HCT116 (cell line): ENCODE measurements around the gene TMEM144. TPM values are rescaled to one million over a fixed set of nuclear protein-coding genes. Genes with fewer than 3 reads are reported as not detected.

Experiments used
- ATAC-seq: fragments of 200-7000 bp; cut with Tn5 transposase; 2 replicates; pipeline ENCODE4 v1.9.1; 2020; ENCODE audit warnings: mild to moderate bottlenecking, moderate library complexity
- BruUV-seq: library from RNA; stranded (reverse); fragments of 400-500 nt; replicated peaks from 2 replicates; lab custom pipeline; 2021; lab: Mats Ljungman, UMichigan
- CTCF ChIA-PET: fragments of 300-600 bp; sonication (Branson Sonifier 250); formaldehyde crosslinking; loops from one replicate; lab custom pipeline; 2021; ENCODE audit warnings: antibody characterized with exemption; lab: Charles Lee
- POLR2A ChIA-PET: fragments of 300-600, 350-600 bp; sonication (Branson Sonifier 250); formaldehyde crosslinking; loops from one replicate; lab custom pipeline; 2021; ENCODE audit warnings: antibody characterized with exemption; lab: Charles Lee
- RAD21 ChIA-PET, 2 experiments: fragments of 300-600 bp; sonication (Branson Sonifier 250); formaldehyde crosslinking; loops; one replicate each; lab custom pipeline; 2023; ENCODE audit warnings: low total read pairs in 2 of 2; ENCODE audit not compliant: uncharacterized antibody in 2 of 2, unreplicated experiment in 2 of 2, low non-redundant PET in 1 of 2; lab: Charles Lee
- DNase-seq: peaks from one replicate; pipeline ENCODE4 v3.0.0-alpha.2; 2010; ENCODE audit warnings: low read depth, low spot score
- H2AFZ ChIP-seq: fragments of 200-600 bp; shearing (Covaris generic), sonication (generic); 2 replicates; pipeline ENCODE4 v1.6.1; 2017; ENCODE audit warnings: low read depth, mixed run types, mixed read lengths, antibody characterized with exemption, low read length; ENCODE audit not compliant: poor library complexity, severe bottlenecking
- H3K27ac ChIP-seq: 2 replicates; pipeline ENCODE4 v1.5.1; 2012; ENCODE audit warnings: low read depth, low read length
- H3K27me3 ChIP-seq: fragments of 200-600 bp; sonication (generic); 2 replicates; pipeline ENCODE4 v1.6.1; 2016; ENCODE audit warnings: mixed run types, low read length, mixed read lengths; ENCODE audit not compliant: insufficient read depth
- H3K36me3 ChIP-seq, 2 experiments: fragments of 200-500 bp in 1 of 2; fragments of 200-600 bp in 1 of 2; sonication (Bioruptor generic) in 1 of 2; sonication (generic) in 1 of 2; 2 replicates each; pipeline versions ENCODE4 v1.5.1 to v1.6.1; 2014 to 2016; ENCODE audit warnings: low read length in 2 of 2, inconsistent platforms in 1 of 2, mixed read lengths in 1 of 2, mixed run types in 1 of 2; ENCODE audit not compliant: insufficient read depth in 2 of 2, control insufficient read depth in 1 of 2
- H3K4me1 ChIP-seq, 2 experiments: fragments of 200-600 bp in 1 of 2; sonication (generic) in 1 of 2; 2 replicates each; pipeline versions ENCODE4 v1.5.1 to v1.6.1; 2012 to 2017; ENCODE audit warnings: low read length in 2 of 2, inconsistent platforms in 1 of 2, mild to moderate bottlenecking in 1 of 2, mixed read lengths in 1 of 2, mixed run types in 1 of 2, moderate library complexity in 1 of 2; ENCODE audit not compliant: insufficient read depth in 2 of 2, control insufficient read depth in 1 of 2
- H3K4me2 ChIP-seq: fragments of 200-600 bp; sonication (generic); 2 replicates; pipeline ENCODE4 v1.6.1; 2017; ENCODE audit warnings: mixed run types, low read length, mixed read lengths
- H3K4me3 ChIP-seq, 2 experiments: fragments of 200-600 bp in 1 of 2; sonication (generic) in 1 of 2; replicated peaks in 1 of 2; 2 replicates each; pipeline ENCODE4 v1.5.1; 2011 to 2016; ENCODE audit warnings: low read length in 2 of 2, control low read depth in 1 of 2, low read depth in 1 of 2, mild to moderate bottlenecking in 1 of 2, mixed read lengths in 1 of 2, mixed run types in 1 of 2
- H3K79me2 ChIP-seq: fragments of 200-600 bp; sonication (generic); 2 replicates; pipeline ENCODE4 v1.6.1; 2017; ENCODE audit warnings: mild to moderate bottlenecking, mixed run types, low read length, moderate library complexity, mixed read lengths; ENCODE audit not compliant: insufficient read depth
- H3K9ac ChIP-seq: fragments of 200-600 bp; sonication (generic); 2 replicates; pipeline ENCODE4 v1.6.1; 2016; ENCODE audit warnings: low read length, mixed read lengths
- H3K9me2 ChIP-seq: fragments of 200-600 bp; sonication (generic), shearing (Covaris generic); 2 replicates; pipeline ENCODE4 v1.6.1; 2017; ENCODE audit warnings: mixed run types, mild to moderate bottlenecking, moderate library complexity; ENCODE audit not compliant: insufficient read depth
- H3K9me3 ChIP-seq, 2 experiments: fragments of 200-500 bp in 1 of 2; fragments of 200-600 bp in 1 of 2; sonication (Bioruptor generic) in 1 of 2; sonication (generic) in 1 of 2; 2 replicates each; pipeline ENCODE4 v1.6.1; 2014 to 2017; ENCODE audit warnings: low read length in 2 of 2, mixed read lengths in 2 of 2, inconsistent platforms in 1 of 2, low read depth in 1 of 2, mild to moderate bottlenecking in 1 of 2, mixed run types in 1 of 2, moderate library complexity in 1 of 2; ENCODE audit not compliant: control insufficient read depth in 1 of 2, insufficient read depth in 1 of 2
- H4K20me1 ChIP-seq: fragments of 200-600 bp; sonication (generic), shearing (Covaris generic); 2 replicates; pipeline ENCODE4 v1.6.1; 2017; ENCODE audit warnings: mixed run types, mild to moderate bottlenecking, moderate library complexity; ENCODE audit not compliant: insufficient read depth
- CBX3 ChIP-seq: IDR thresholded peaks from 2 replicates; pipeline ENCODE4 v1.6.1; 2012; ENCODE audit warnings: low read depth
- CEBPB ChIP-seq: IDR thresholded peaks from 2 replicates; pipeline ENCODE4 v1.6.1; 2012; ENCODE audit warnings: low read depth
- CTCF ChIP-seq, 3 experiments: fragments of 200-600 bp in 1 of 3; sonication (generic) in 1 of 3; IDR thresholded peaks in 2 of 3; conservative IDR thresholded peaks in 1 of 3; 2 replicates each; pipeline ENCODE4 v1.5.1; 2012 to 2017; ENCODE audit warnings: low read depth in 2 of 3, low read length in 2 of 3, antibody characterized with exemption in 1 of 3, borderline replicate concordance in 1 of 3, control low read depth in 1 of 3, mild to moderate bottlenecking in 1 of 3, mixed read lengths in 1 of 3, mixed run types in 1 of 3, moderate library complexity in 1 of 3; ENCODE audit not compliant: insufficient read depth in 1 of 3
- EGR1 ChIP-seq: IDR thresholded peaks from 2 replicates; pipeline ENCODE4 v1.6.1; 2012; ENCODE audit warnings: low read depth
- EZH2 ChIP-seq: fragments of 200-600 bp; sonication (generic); IDR thresholded peaks from 2 replicates; pipeline ENCODE4 v1.6.1; 2017; ENCODE audit warnings: antibody characterized with exemption, mixed run types
- EZH2phosphoT487 ChIP-seq: fragments of 200-600 bp; IDR thresholded peaks from 2 replicates; pipeline ENCODE4 v1.6.1; 2018; ENCODE audit warnings: antibody characterized with exemption, borderline replicate concordance
- JUND ChIP-seq: IDR thresholded peaks from 2 replicates; pipeline ENCODE4 v1.6.1; 2012
- POLR2A ChIP-seq: IDR thresholded peaks from 2 replicates; pipeline ENCODE4 v1.7.0; 2011; ENCODE audit warnings: borderline replicate concordance; ENCODE audit not compliant: insufficient read depth, insufficient read length; ENCODE audit errors: extremely low read depth
- POLR2AphosphoS5 ChIP-seq: IDR thresholded peaks from 2 replicates; pipeline ENCODE4 v1.6.1; 2011; ENCODE audit warnings: mild to moderate bottlenecking, low read depth, low read length, moderate library complexity
- RAD21 ChIP-seq: IDR thresholded peaks from 2 replicates; pipeline ENCODE4 v1.6.1; 2012; ENCODE audit warnings: low read depth, mild to moderate bottlenecking
- SIN3A ChIP-seq: IDR thresholded peaks from 2 replicates; pipeline ENCODE4 v1.6.1; 2012; ENCODE audit warnings: low read depth
- SP1 ChIP-seq: IDR thresholded peaks from 2 replicates; pipeline ENCODE4 v1.6.1; 2012; ENCODE audit warnings: low read depth
- SRF ChIP-seq: IDR thresholded peaks from 2 replicates; pipeline ENCODE4 v1.6.1; 2012; ENCODE audit warnings: low read depth
- TCF7L2 ChIP-seq: IDR thresholded peaks from 2 replicates; pipeline ENCODE4 v1.7.0; 2011; ENCODE audit warnings: borderline replicate concordance, inconsistent platforms; ENCODE audit not compliant: insufficient read depth, insufficient read length; ENCODE audit errors: extremely low read depth
- YY1 ChIP-seq: IDR thresholded peaks from 2 replicates; pipeline ENCODE4 v1.6.1; 2011; ENCODE audit warnings: low read length, low read depth, moderate library complexity, mild to moderate bottlenecking; ENCODE audit not compliant: insufficient replicate concordance; ENCODE audit errors: extremely low read depth
- ZFX ChIP-seq: fragments of 450-650 bp; IDR thresholded peaks from 2 replicates; pipeline ENCODE4 v1.6.1; 2017
- ZNF274 ChIP-seq: fragments of 200-500 bp; sonication (Bioruptor generic); IDR thresholded peaks from 2 replicates; pipeline ENCODE4 v1.6.1; 2014; ENCODE audit warnings: mild to moderate bottlenecking, low read depth, low read length, inconsistent platforms
- intact Hi-C: fragments of 100-400 bp; cut with micrococcal nuclease; formaldehyde crosslinking; loops from 2 replicates; pipeline ENCODE4 v1.10.0; 2022
- total RNA-seq: library from RNA; stranded (reverse); gene quantifications from one replicate; pipeline ENCODE4 v1.2.1, GENCODE V29; 2021; ENCODE audit not compliant: unreplicated experiment
- TF ChIP-seq, protein P1 (sequence below): IDR thresholded peaks from 2 replicates; pipeline ENCODE4 v1.6.1; 2012
- TF ChIP-seq, protein P2 (sequence below): IDR thresholded peaks from 2 replicates; pipeline ENCODE4 v1.6.1; 2012; ENCODE audit warnings: low read depth
- TF ChIP-seq, protein P3 (sequence below): IDR thresholded peaks from 2 replicates; pipeline ENCODE4 v1.6.1; 2011; ENCODE audit warnings: mild to moderate bottlenecking, low read length, moderate library complexity; ENCODE audit not compliant: insufficient replicate concordance; ENCODE audit errors: extremely low read depth

Gene TMEM144
- total RNA-seq, 1 experiment from 2014 or later: 12.9 TPM

DNA sequence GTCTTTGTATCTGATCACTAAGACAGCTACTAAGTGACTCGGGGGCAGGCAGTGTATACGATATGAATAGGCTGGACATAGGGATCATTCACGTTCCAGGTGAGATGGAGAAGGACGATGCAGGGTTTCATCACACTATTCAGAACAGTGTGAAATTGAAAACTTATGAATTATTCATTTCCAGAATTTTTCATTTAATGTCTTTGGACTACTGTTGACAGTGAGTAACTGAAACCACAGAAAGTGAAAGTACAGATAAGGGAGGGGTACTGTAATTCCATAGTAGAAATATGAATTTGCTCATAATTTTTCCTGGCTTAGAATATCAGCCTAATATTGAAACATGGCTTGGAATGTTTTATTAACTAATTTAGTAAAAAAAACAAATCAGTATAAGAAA, 24.4 kb downstream of the TMEM144 start:
- Histone ChIP-seq H3K9ac (no peak overlapping the region), H3K4me1 (no peaks in the 10 kb centered on the region), H3K27ac (no peak overlapping the region), H3K27me3 (no peaks in the 10 kb centered on the region), H3K9me3 (no peaks in the 10 kb centered on the region), H3K4me3 (no peak overlapping the region), H2AFZ (no peak overlapping the region), H3K36me3 (no peaks in the 10 kb centered on the region), H4K20me1 (no peaks in the 10 kb centered on the region), H3K4me2 (no peak overlapping the region), H3K9me2 (no peaks in the 10 kb centered on the region), H3K79me2 (no peaks in the 10 kb centered on the region)
- DNase-seq (no peak), ATAC-seq (no peak)
- ChIA-PET POLR2A (no interaction called here), RAD21 (no interaction called here), CTCF (no interaction called here)
- BruUV-seq: no TSS peak
- no peak for TF ChIP-seq EGR1
- TF ChIP-seq ZNF274: no peak
- TF ChIP-seq CEBPB: no peak
- TF ChIP-seq, protein P1, sequence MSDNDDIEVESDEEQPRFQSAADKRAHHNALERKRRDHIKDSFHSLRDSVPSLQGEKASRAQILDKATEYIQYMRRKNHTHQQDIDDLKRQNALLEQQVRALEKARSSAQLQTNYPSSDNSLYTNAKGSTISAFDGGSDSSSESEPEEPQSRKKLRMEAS: no peak
- TF ChIP-seq JUND: no peak
- no peak for TF ChIP-seq SIN3A
- TF ChIP-seq SRF: no peak
- TF ChIP-seq CTCF (IDR thresholded peaks at IDR 0.05 in 2 of 3, conservative IDR thresholded peaks at IDR 0.05 in 1 of 3; ENCODE audit: borderline replicate concordance in 1 of 3, insufficient read depth in 1 of 3, low read depth in 2 of 3, low read length in 2 of 3): no peak
- TF ChIP-seq, protein P2, sequence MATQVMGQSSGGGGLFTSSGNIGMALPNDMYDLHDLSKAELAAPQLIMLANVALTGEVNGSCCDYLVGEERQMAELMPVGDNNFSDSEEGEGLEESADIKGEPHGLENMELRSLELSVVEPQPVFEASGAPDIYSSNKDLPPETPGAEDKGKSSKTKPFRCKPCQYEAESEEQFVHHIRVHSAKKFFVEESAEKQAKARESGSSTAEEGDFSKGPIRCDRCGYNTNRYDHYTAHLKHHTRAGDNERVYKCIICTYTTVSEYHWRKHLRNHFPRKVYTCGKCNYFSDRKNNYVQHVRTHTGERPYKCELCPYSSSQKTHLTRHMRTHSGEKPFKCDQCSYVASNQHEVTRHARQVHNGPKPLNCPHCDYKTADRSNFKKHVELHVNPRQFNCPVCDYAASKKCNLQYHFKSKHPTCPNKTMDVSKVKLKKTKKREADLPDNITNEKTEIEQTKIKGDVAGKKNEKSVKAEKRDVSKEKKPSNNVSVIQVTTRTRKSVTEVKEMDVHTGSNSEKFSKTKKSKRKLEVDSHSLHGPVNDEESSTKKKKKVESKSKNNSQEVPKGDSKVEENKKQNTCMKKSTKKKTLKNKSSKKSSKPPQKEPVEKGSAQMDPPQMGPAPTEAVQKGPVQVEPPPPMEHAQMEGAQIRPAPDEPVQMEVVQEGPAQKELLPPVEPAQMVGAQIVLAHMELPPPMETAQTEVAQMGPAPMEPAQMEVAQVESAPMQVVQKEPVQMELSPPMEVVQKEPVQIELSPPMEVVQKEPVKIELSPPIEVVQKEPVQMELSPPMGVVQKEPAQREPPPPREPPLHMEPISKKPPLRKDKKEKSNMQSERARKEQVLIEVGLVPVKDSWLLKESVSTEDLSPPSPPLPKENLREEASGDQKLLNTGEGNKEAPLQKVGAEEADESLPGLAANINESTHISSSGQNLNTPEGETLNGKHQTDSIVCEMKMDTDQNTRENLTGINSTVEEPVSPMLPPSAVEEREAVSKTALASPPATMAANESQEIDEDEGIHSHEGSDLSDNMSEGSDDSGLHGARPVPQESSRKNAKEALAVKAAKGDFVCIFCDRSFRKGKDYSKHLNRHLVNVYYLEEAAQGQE: no peak
- no peak for TF ChIP-seq RAD21
- TF ChIP-seq, protein P3, sequence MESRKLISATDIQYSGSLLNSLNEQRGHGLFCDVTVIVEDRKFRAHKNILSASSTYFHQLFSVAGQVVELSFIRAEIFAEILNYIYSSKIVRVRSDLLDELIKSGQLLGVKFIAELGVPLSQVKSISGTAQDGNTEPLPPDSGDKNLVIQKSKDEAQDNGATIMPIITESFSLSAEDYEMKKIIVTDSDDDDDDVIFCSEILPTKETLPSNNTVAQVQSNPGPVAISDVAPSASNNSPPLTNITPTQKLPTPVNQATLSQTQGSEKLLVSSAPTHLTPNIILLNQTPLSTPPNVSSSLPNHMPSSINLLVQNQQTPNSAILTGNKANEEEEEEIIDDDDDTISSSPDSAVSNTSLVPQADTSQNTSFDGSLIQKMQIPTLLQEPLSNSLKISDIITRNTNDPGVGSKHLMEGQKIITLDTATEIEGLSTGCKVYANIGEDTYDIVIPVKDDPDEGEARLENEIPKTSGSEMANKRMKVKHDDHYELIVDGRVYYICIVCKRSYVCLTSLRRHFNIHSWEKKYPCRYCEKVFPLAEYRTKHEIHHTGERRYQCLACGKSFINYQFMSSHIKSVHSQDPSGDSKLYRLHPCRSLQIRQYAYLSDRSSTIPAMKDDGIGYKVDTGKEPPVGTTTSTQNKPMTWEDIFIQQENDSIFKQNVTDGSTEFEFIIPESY: no peak
- TF ChIP-seq POLR2AphosphoS5: no peak
- no peak for TF ChIP-seq ZFX
- no peak for TF ChIP-seq SP1
- TF ChIP-seq EZH2: no peak
- no peak for TF ChIP-seq CBX3
- no peak for TF ChIP-seq TCF7L2
- no peak for TF ChIP-seq EZH2phosphoT487
- no peak for TF ChIP-seq POLR2A
- no peak for TF ChIP-seq YY1
- intact Hi-C loops: no loop called here
